ENCODE data around the gene UBAC1. TPM values are rescaled to one million over a fixed set of nuclear protein-coding genes. Genes with fewer than 3 reads are reported as not detected.
A peak's percentile ranks its signal among the peaks of the same experiment; 100 is the strongest.

Gene UBAC1
- polyA plus RNA-seq, 1 donor from 2014 or later, result 92.3 TPM

- Histone ChIP-seq H3F3A (ENCODE audit: insufficient read depth, low read length, poor library complexity, severe bottlenecking) (no peaks in the 10 kb centered on the region), H3K4me2 (ENCODE audit: low read length) (no peak overlapping the region), H4K20me1 (ENCODE audit: insufficient read depth) (peaks cover 6% of the 10 kb centered on the region), H3K9me3 (ENCODE audit: low read length) (no peaks in the 10 kb centered on the region), H3K27ac (ENCODE audit: low read length) (peak overlapping the region; percentile 47), H3K9ac (ENCODE audit: low read length) (peak overlapping the region; percentile 83), H3K9me2 (ENCODE audit: insufficient read depth, low read length) (no peaks in the 10 kb centered on the region), H3K4me3 (ENCODE audit: low read length) (peak overlapping the region; percentile 95), H3K27me3 (ENCODE audit: insufficient read depth, low read depth, low read length) (no peaks in the 10 kb centered on the region), H3K36me3 (ENCODE audit: insufficient read depth, low read length) (peaks cover 4% of the 10 kb centered on the region), H2AFZ (ENCODE audit: low read depth, low read length) (no peak overlapping the region), H3K79me2 (replicated peaks; ENCODE audit: insufficient read depth, low read length) (peaks cover 72% of the 10 kb centered on the region)
- peak; percentile 47 for TF ChIP-seq POLR2AphosphoS5 (IDR thresholded peaks at IDR 0.05)
- no peak for TF ChIP-seq SMC3 (conservative IDR thresholded peaks at IDR 0.05; ENCODE audit: poor library complexity)
Measured at GRCh38 chr9:135907006-135907430, 54.2 kb downstream of the UBAC1 start.

- Histone ChIP-seq H3K79me2 (replicated peaks; ENCODE audit: insufficient read depth, low read length) (peaks cover 78% of the 10 kb centered on the region), H3K4me3 (ENCODE audit: low read length) (peak overlapping the region; percentile 95), H3F3A (ENCODE audit: insufficient read depth, low read length, poor library complexity, severe bottlenecking) (no peaks in the 10 kb centered on the region), H3K36me3 (ENCODE audit: insufficient read depth, low read length) (peaks cover 4% of the 10 kb centered on the region), H3K9ac (ENCODE audit: low read length) (peak overlapping the region; percentile 83), H3K27ac (ENCODE audit: low read length) (peak overlapping the region; percentile 72), H3K9me2 (ENCODE audit: insufficient read depth, low read length) (no peaks in the 10 kb centered on the region), H2AFZ (ENCODE audit: low read depth, low read length) (no peak overlapping the region), H3K9me3 (ENCODE audit: low read length) (no peaks in the 10 kb centered on the region), H4K20me1 (ENCODE audit: insufficient read depth) (peaks cover 6% of the 10 kb centered on the region), H3K4me2 (ENCODE audit: low read length) (peak overlapping the region; percentile 84), H3K27me3 (ENCODE audit: insufficient read depth, low read depth, low read length) (no peaks in the 10 kb centered on the region)
- TF ChIP-seq RAD21 (conservative IDR thresholded peaks at IDR 0.05) (peak; percentile 10), EZH2 (IDR thresholded peaks at IDR 0.05; ENCODE audit: borderline replicate concordance, insufficient read depth, low read length, poor library complexity, severe bottlenecking) (no peak)
Measured at GRCh38 chr9:135906291-135907005, 54.7 kb downstream of the UBAC1 start.

- peaks cover 81% of the 10 kb centered on the region for H3K79me2 ChIP-seq (replicated peaks; ENCODE audit: insufficient read depth, low read length)
- H3K9ac ChIP-seq (ENCODE audit: low read length), result peak overlapping the region; percentile 83
- no peaks in the 10 kb centered on the region for H3F3A ChIP-seq (ENCODE audit: insufficient read depth, low read length, poor library complexity, severe bottlenecking)
- H4K20me1 ChIP-seq (ENCODE audit: insufficient read depth), result peaks cover 6% of the 10 kb centered on the region
- H3K36me3 ChIP-seq (ENCODE audit: insufficient read depth, low read length), result peaks cover 1% of the 10 kb centered on the region
- H3K4me2 ChIP-seq (ENCODE audit: low read length), result peak overlapping the region; percentile 84
- H2AFZ ChIP-seq (ENCODE audit: low read depth, low read length), result no peak overlapping the region
- peak overlapping the region; percentile 95 for H3K4me3 ChIP-seq (ENCODE audit: low read length)
- H3K9me3 ChIP-seq (ENCODE audit: low read length), result no peaks in the 10 kb centered on the region
- H3K27me3 ChIP-seq (ENCODE audit: insufficient read depth, low read depth, low read length), result no peaks in the 10 kb centered on the region
- TF ChIP-seq CTCF (IDR thresholded peaks at IDR 0.05; ENCODE audit: poor library complexity, severe bottlenecking) (no peak), POLR2AphosphoS5 (IDR thresholded peaks at IDR 0.05) (no peak), RAD21 (conservative IDR thresholded peaks at IDR 0.05) (no peak), SMC3 (conservative IDR thresholded peaks at IDR 0.05; ENCODE audit: poor library complexity) (no peak), MXI1 (conservative IDR thresholded peaks at IDR 0.05; ENCODE audit: poor library complexity, severe bottlenecking) (no peak), TAF1 (IDR thresholded peaks at IDR 0.05; ENCODE audit: low read depth) (no peak)
- no peaks in the 10 kb centered on the region for H3K9me2 ChIP-seq (ENCODE audit: insufficient read depth, low read length)
- peak overlapping the region; percentile 72 for H3K27ac ChIP-seq (ENCODE audit: low read length)
Measured at GRCh38 chr9:135905380-135906258, 55.6 kb downstream of the UBAC1 start.
